Pancreas (tissue), 10 donors: ENCODE data around the gene ATP5F1C. TPM values are rescaled to one million over a fixed set of nuclear protein-coding genes. Genes with fewer than 3 reads are reported as not detected.

ENCODE experiments used
- ATAC-seq, 4 donors: fragments of 200-7000 bp; cut with Tn5 transposase; one replicate each; pipeline versions ENCODE4 v1.8.0 to v1.9.1; 2020; ENCODE audit warnings: mild to moderate bottlenecking in 4 of 4, moderate library complexity in 4 of 4
- DNase-seq, 6 donors: peaks; one replicate each; pipeline ENCODE4 v3.0.0-alpha.2; 2020
- FAIRE-seq: peaks from 2 replicates; lab custom pipeline; 2012; peaks lifted over from hg19 to GRCh38; lab: Jason Lieb, UNC
- H3K27ac ChIP-seq, 4 donors: fragments of 200-600 bp; sonication (generic); 1 replicate in 3 of 4; 2 replicates in 1 of 4; pipeline versions ENCODE4 v1.5.0 to v1.8.0; 2020
- H3K27me3 ChIP-seq, 4 donors: fragments of 200-600 bp; one replicate each; pipeline ENCODE4 v1.8.0; 2021
- H3K36me3 ChIP-seq, 3 donors: fragments of 200-600 bp; sonication (generic) in 1 of 3; one replicate each; pipeline versions ENCODE4 v1.5.0 to v1.8.0; 2020 to 2021
- H3K4me1 ChIP-seq, 3 donors: fragments of 200-600 bp; one replicate each; pipeline ENCODE4 v1.8.0; 2021
- H3K4me3 ChIP-seq, 4 donors: fragments of 200-600 bp; sonication (generic) in 2 of 4; one replicate each; pipeline versions ENCODE4 v1.5.0 to v1.8.0; 2020 to 2021
- H3K9me3 ChIP-seq, 4 donors: fragments of 200-600 bp; one replicate each; pipeline ENCODE4 v1.8.0; 2021
- CTCF ChIP-seq, 4 donors: fragments of 200-600 bp; sonication (generic) in 3 of 4; IDR thresholded peaks; one replicate each; pipeline versions ENCODE4 v1.5.0 to v1.8.0; 2021; ENCODE audit warnings: antibody characterized with exemption in 4 of 4
- WGBS, 2 donors: extraction: QIAGEN DNeasy Blood & Tissue Kit; methylation state at CpG; one replicate each; pipeline ENCODE4 v1.1.7; 2013; 5-methylcytosine and 5-hydroxymethylcytosine counted together
- intact Hi-C, 3 donors: fragments of 100-400 bp; cut with DNase I; formaldehyde crosslinking; loops; one replicate each; pipeline versions ENCODE4 v1.11.1 to v1.14.2; 2022
- polyA plus RNA-seq, 2 donors: library from polyadenylated mRNA; stranded (reverse); fragments of 200-250 nt; gene quantifications; one replicate each; pipeline ENCODE4 v1.2.3, GENCODE V29; 2013
- total RNA-seq, 6 donors: library from RNA; stranded (reverse); fragmentation: NEBNext Ultra II Directional in 4 of 6; extraction: Animal tissue kit (Norgen Biotek cat#: 25700) in 4 of 6; gene quantifications; one replicate each; pipeline versions ENCODE4 v1.2.1 to v1.2.4, GENCODE V29; 2021 to 2023
- donor health status: healthy with polysubstance abuse.
- donor health status: DM: no; HTN: no; CAD: no; lungs with moderate emphysema.
- donor health status: DM: no; HTN: no; CAD: no.
- donor health status: control.
- donor health status: control.
- donor health status: Bipolar disorder and iron deficiency.
- donor health status: DM: yes; HTN: yes; CAD: no.
- donor health status: DM: no; HTN: no; CAD: no.
- donor health status: DM: no; HTN: no; CAD: no.
- donor health status: DM: yes; HTN: yes; CAD: no.

The ATP5F1C gene
- total and polyA plus RNA-seq, 8 donors = 138 to 273 (median 171) TPM

- FAIRE-seq (no peak), ATAC-seq (no peak), DNase-seq (no peak)
- Histone ChIP-seq H3K4me1 (peaks cover 0 to 5% (median 4%) of the 10 kb centered on the region in 3 donors), H3K27ac (no peak overlapping the region), H3K36me3 (peaks cover 0 to 10% (median 0%) of the 10 kb centered on the region in 3 donors), H3K9me3 (no peaks in the 10 kb centered on the region), H3K27me3 (no peaks in the 10 kb centered on the region), H3K4me3 (no peak overlapping the region)
- WGBS, 2 donors = 89 to 92% methylated on average over 10 of the region's 10 CpGs
- intact Hi-C loops = no loop called here
- no peak for TF ChIP-seq CTCF (IDR thresholded peaks at IDR 0.05)
Measured at GRCh38 chr10:7829289-7829834, 41.4 kb downstream of the ATP5F1C start.

- ATAC-seq (no peak), DNase-seq (no peak), FAIRE-seq (no peak)
Measured at GRCh38 chr10:7832060-7832459, 44.1 kb downstream of the ATP5F1C start.

DNA sequence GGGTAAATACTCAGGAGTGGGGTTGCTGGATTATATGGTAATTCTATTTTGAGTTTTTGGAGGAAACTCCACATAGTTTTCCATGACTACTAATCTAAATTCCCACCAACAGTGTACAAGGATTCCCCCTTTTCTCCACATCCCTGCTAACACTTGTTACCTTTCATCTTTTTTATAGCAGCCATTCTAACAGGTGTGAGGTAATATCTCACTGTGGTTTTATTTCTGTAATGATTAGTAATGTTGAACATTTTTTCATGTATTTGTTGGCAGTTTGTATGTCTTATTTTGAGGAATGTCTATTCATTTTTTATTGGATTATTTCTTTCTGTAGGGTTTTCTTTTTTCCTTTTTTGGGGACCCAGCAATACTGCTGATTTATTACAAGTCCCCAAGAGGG lies 45.2 kb downstream of the ATP5F1C start:
- Histone ChIP-seq H3K27me3 (no peaks in the 10 kb centered on the region), H3K9me3 (no peaks in the 10 kb centered on the region), H3K36me3 (no peaks in the 10 kb centered on the region), H3K4me3 (no peak overlapping the region), H3K27ac (no peak overlapping the region), H3K4me1 (no peaks in the 10 kb centered on the region)
- FAIRE-seq (no peak), DNase-seq (no peak), ATAC-seq (no peak)
- no peak for TF ChIP-seq CTCF (IDR thresholded peaks at IDR 0.05)
- intact Hi-C loops = no loop called here

More at GRCh38 chr10:7832060-7832459, 44.1 kb downstream of the ATP5F1C start:
- 80 to 87% methylated on average over 1 of the region's 1 CpG for WGBS, 2 donors
- Histone ChIP-seq H3K27me3 (no peaks in the 10 kb centered on the region), H3K4me1 (no peaks in the 10 kb centered on the region), H3K27ac (no peak overlapping the region), H3K9me3 (no peaks in the 10 kb centered on the region), H3K4me3 (no peak overlapping the region), H3K36me3 (no peaks in the 10 kb centered on the region)
- no peak for TF ChIP-seq CTCF (IDR thresholded peaks at IDR 0.05)
- intact Hi-C loops = no loop called here

GRCh38 chr10:7834262-7834661 lies 46.3 kb downstream of the ATP5F1C start:
- no peak for ATAC-seq
- H3K9me3 ChIP-seq = no peaks in the 10 kb centered on the region
- DNase-seq = no peak
- H3K27me3 ChIP-seq = no peaks in the 10 kb centered on the region
- FAIRE-seq = no peak
- TF ChIP-seq CTCF (IDR thresholded peaks at IDR 0.05) = no peak
- intact Hi-C loops = no loop called here
- H3K36me3 ChIP-seq = no peaks in the 10 kb centered on the region
- 89 to 95% methylated on average over 3 of the region's 3 CpGs for WGBS, 2 donors
- no peak overlapping the region for H3K27ac ChIP-seq
- no peaks in the 10 kb centered on the region for H3K4me1 ChIP-seq
- no peak overlapping the region for H3K4me3 ChIP-seq

- no peak overlapping the region for H3K27ac ChIP-seq
- ATAC-seq = no peak
- no peak for DNase-seq
- H3K4me1 ChIP-seq = no peaks in the 10 kb centered on the region
- no peaks in the 10 kb centered on the region for H3K36me3 ChIP-seq
- H3K9me3 ChIP-seq = no peaks in the 10 kb centered on the region
- 82 to 88% methylated on average over 2 of the region's 2 CpGs for WGBS, 2 donors
- no peak for FAIRE-seq
- no peak for TF ChIP-seq CTCF (IDR thresholded peaks at IDR 0.05)
- intact Hi-C loops = no loop called here
- H3K4me3 ChIP-seq = no peak overlapping the region
- no peaks in the 10 kb centered on the region for H3K27me3 ChIP-seq
Measured at GRCh38 chr10:7836571-7836970, 48.6 kb downstream of the ATP5F1C start.
